Thymus (tissue), 11 donors: ENCODE measurements around the gene MANBA. TPM values are rescaled to one million over a fixed set of nuclear protein-coding genes. Genes with fewer than 3 reads are reported as not detected.
"Not testable (repeated sequence)": the region's sequence is repeated elsewhere in the genome, so short reads cannot be mapped to it uniquely, and the experiment has no call there.

ENCODE experiments used
- DNase-seq, 9 donors: peaks; one replicate each; pipeline ENCODE4 v3.0.0-alpha.2; 2013; ENCODE audit warnings: low spot score in 9 of 9, low read depth in 6 of 9, missing footprints in 1 of 9
- H3K27ac ChIP-seq, 2 donors: one replicate each; pipeline ENCODE4 v1.5.1; 2013; ENCODE audit warnings: control low read depth in 1 of 2, low read depth in 1 of 2, low read length in 1 of 2, mild to moderate bottlenecking in 1 of 2, moderate library complexity in 1 of 2
- H3K27me3 ChIP-seq, 2 donors: one replicate each; pipeline ENCODE4 v1.5.1; 2013; ENCODE audit warnings: low read length in 1 of 2; ENCODE audit not compliant: control insufficient read depth in 2 of 2, insufficient read depth in 1 of 2
- H3K36me3 ChIP-seq, 2 donors: one replicate each; pipeline ENCODE4 v1.5.1; 2013; ENCODE audit warnings: low read length in 1 of 2, mild to moderate bottlenecking in 1 of 2, moderate library complexity in 1 of 2; ENCODE audit not compliant: control insufficient read depth in 2 of 2, insufficient read depth in 2 of 2
- H3K4me1 ChIP-seq, 2 donors: one replicate each; pipeline ENCODE4 v1.5.1; 2013; ENCODE audit warnings: low read length in 2 of 2; ENCODE audit not compliant: control insufficient read depth in 2 of 2, insufficient read depth in 2 of 2
- H3K4me3 ChIP-seq, 2 donors: one replicate each; pipeline ENCODE4 v1.5.1; 2013; ENCODE audit warnings: low read length in 2 of 2, control low read depth in 1 of 2, mild to moderate bottlenecking in 1 of 2
- H3K9me3 ChIP-seq, 2 donors: one replicate each; pipeline ENCODE4 v1.5.1; 2013; ENCODE audit warnings: low read length in 1 of 2, mild to moderate bottlenecking in 1 of 2; ENCODE audit not compliant: control insufficient read depth in 2 of 2, insufficient read depth in 1 of 2
- WGBS: extraction: QIAGEN DNeasy Blood & Tissue Kit; methylation state at CpG from one replicate; pipeline ENCODE4 v1.1.7; 2013; 5-methylcytosine and 5-hydroxymethylcytosine counted together
- polyA plus RNA-seq: library from polyadenylated mRNA; stranded (reverse); fragments of 200-250 nt; gene quantifications from one replicate; pipeline ENCODE4 v1.2.3, GENCODE V29; 2013
- total RNA-seq: library from RNA; stranded (reverse); fragments of 120-200 nt; gene quantifications from one replicate; pipeline ENCODE4 v1.2.4, GENCODE V29; 2013
- donor health status: healthy.

Gene MANBA
- total and polyA plus RNA-seq, 2 donors: 19.0 to 19.7 TPM

DNA sequence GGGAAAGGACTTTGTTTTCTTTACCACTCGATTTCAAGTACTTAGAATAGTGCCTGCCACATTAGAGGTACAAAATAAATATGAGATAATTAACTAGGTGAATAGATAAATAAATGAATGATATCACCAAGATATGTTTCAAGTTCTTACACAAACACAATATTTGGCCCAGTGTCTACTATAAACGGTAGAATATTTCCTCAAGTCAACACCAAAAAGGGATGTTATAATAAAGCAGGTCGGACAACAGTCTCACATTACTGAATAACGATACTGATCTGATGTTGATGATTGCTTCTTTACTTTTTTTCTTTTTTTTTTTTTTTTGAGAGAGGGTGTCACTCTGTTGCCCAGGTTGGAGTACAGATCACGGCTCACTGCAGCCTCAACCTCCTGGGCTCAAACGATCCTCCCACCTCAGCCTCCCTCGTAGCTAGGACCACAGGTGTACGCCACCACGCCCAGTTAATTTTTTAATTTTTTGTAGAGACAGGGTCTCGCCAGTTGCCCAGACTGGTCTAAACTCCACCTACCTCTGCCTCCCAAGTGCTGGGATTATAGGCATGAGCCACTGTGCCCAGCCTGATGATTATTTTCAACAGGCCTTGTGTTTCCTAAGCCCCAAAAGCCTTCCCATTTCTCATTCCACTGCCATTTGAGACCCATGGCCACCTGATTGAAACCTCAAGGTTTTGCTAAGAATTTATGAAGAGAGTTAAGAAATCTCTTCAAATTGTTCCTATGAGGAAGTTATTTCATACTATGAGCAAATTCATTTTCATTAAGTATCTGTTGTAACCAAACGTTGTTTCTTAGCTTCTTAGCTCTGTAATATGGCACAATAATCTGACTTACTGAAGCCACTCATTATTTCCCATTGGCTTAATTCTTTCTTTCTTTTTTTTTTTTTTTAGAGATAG is 2.3 kb downstream of the MANBA start:
- no peak overlapping the region for H3K27ac ChIP-seq
- no peaks in the 10 kb centered on the region for H3K9me3 ChIP-seq
- H3K27me3 ChIP-seq: peaks cover 0 to 3% of the 10 kb centered on the region in 2 donors
- DNase-seq: no peak
- H3K4me3 ChIP-seq: no peak overlapping the region
- 95% methylated on average over 11 of the region's 11 CpGs for WGBS
- no peaks in the 10 kb centered on the region for H3K36me3 ChIP-seq
- H3K4me1 ChIP-seq: peaks cover 4 to 11% of the 10 kb centered on the region in 2 donors

DNA sequence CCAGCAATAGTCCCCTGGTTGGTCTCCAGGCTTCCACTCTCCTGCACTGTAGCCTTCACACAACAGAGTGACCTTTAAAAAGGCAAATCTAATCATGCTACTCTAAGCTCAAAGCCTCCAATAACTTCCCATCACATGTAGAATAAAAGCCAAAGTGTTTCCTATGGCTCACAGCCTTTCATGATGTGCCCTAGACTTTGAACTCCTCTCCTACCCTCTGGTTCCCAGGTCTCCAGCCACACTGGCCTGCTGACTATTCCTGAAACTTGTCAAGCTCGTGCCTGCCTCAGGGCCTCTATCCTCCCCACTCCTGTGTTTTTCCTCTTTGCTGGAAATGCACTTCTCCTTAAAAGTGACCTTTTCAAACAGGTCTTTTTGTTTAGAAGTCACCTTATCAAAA is 3.1 kb downstream of the MANBA start:
- no peak for DNase-seq
- no peak overlapping the region for H3K4me3 ChIP-seq
- peaks cover 4 to 11% of the 10 kb centered on the region in 2 donors for H3K4me1 ChIP-seq
- peaks cover 0 to 3% of the 10 kb centered on the region in 2 donors for H3K27me3 ChIP-seq
- H3K36me3 ChIP-seq: no peaks in the 10 kb centered on the region
- WGBS: 92% methylated on average over 1 of the region's 1 CpG
- no peak overlapping the region for H3K27ac ChIP-seq
- H3K9me3 ChIP-seq: no peaks in the 10 kb centered on the region

DNA sequence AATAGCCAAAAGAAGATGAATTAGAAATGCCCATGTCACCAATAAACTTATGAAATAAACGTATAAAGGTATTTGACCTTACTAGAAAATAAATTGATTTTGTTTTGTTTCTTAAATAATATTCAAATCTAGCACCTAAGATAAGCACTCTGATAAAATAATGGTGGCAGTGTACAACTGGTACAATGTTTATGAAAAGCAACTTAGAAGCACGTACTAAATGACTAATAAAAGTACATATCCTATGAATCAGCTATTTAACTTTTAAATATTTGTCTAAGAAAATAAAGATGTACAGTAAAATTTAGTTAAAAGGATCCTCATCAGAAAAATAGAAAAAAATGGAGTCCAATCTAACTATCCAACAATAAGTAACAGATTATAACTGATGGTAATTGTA is 6.7 kb downstream of the MANBA start:
- DNase-seq: no peak
- WGBS: 98% methylated on average over 2 of the region's 2 CpGs
- H3K27ac ChIP-seq: no peak overlapping the region
- H3K27me3 ChIP-seq: no peaks in the 10 kb centered on the region
- H3K4me1 ChIP-seq: no peaks in the 10 kb centered on the region
- no peaks in the 10 kb centered on the region for H3K9me3 ChIP-seq
- H3K36me3 ChIP-seq: peaks cover 0 to 4% of the 10 kb centered on the region in 2 donors
- no peak overlapping the region for H3K4me3 ChIP-seq

- Histone ChIP-seq H3K27ac (no peak overlapping the region), H3K9me3 (no peaks in the 10 kb centered on the region)
Observed at GRCh38 chr4:102751941-102752340, 8.8 kb downstream of the MANBA start.

DNA sequence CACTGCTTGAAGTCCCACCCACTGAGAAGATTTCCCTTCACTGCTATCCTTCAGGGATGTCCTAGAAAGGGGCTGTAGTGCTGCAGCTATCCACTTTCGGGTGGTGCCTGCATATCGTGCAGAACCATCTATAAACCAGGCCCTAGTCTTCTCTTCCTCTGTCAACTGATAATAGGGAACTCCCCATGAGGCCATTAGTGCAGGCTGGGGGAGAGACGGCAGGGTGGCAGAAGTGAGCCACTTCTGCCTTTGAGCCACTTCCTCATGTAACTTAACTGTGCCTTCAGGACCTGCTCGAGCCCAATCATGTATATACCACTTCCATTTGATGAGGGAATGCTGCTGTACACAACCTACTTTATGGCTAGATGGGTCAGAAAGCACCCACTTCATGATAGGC is 17.4 kb downstream of the MANBA start:
- not testable (repeated sequence) for H3K4me1 ChIP-seq, H3K27ac ChIP-seq, H3K9me3 ChIP-seq, H3K27me3 ChIP-seq, DNase-seq, H3K36me3 ChIP-seq, H3K4me3 ChIP-seq
- WGBS: 40% methylated on average over 4 of the region's 4 CpGs

More at GRCh38 chr4:102751941-102752340, 8.8 kb downstream of the MANBA start:
- Histone ChIP-seq H3K36me3 (peaks cover 0 to 4% of the 10 kb centered on the region in 2 donors), H3K4me1 (no peaks in the 10 kb centered on the region), H3K4me3 (no peak overlapping the region), H3K27me3 (no peaks in the 10 kb centered on the region)
- no peak for DNase-seq
- 94% methylated on average over 4 of the region's 4 CpGs for WGBS

DNA sequence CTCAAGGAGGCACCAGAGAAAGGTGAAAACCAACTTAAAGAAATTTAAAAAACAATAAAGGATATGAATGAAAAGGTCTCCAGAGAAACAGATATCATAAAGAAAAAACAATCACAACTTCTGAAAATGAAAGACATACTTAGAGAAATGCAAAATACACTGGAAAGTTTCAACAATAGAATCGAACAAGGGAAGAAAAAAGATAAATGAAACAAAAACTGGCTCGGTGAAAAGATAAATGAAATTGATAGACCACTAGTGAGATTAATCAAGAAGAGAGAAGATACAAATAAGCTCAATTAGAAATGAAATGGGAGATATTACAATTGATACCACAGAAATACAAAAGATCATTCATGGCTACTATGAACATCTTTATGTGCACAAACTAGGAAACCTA is 22.0 kb downstream of the MANBA start:
- 97% methylated on average over 2 of the region's 2 CpGs for WGBS
- not testable (repeated sequence) for H3K9me3 ChIP-seq, H3K4me3 ChIP-seq, H3K27ac ChIP-seq, H3K27me3 ChIP-seq, H3K36me3 ChIP-seq, DNase-seq
- peaks cover 3 to 12% of the 10 kb centered on the region in 2 donors for H3K4me1 ChIP-seq

DNA sequence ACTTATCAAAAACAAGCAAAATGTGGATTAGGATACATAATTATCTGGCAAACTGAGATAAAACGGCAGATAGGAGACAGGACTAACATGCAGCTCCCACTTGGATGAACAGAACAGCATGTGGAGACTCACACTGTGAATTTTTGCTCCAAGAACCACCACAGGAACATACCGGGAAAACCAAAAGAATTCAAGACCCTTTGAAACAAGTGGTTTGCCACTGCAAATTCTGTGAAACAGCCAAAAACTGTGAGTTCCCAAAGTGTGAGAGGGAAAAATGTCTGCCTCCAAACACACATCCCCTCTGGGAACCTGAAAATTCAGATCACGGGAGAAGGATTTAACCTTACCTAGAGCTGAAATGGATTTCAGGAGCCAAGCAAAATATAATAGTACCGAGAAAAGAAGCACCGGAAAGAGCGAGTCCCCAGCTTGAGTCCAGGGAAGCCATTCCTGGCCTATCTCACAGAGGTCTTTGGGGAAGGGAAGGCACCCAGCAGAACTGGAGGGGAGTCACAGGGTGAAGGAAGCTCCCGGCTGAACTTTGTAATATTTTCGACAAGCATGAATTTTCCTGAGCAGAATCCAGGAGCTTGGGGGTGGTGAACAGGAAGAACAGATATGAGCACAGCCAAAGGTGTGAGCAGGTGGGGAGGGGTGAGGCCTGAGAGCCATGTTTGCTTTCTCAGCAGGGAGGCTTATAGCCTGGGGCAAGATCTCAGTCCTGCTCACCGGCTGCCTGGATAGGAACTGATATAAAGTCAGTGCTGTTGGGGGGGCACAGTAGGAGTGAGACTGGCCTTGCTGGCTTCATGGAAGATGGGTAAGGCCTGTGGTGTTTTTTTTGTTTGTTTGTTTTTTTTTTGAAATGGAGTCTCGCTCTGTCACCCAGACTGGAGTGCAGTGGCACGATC is 23.9 kb downstream of the MANBA start:
- H3K27me3 ChIP-seq: no peaks in the 10 kb centered on the region
- H3K4me3 ChIP-seq: no peak overlapping the region
- H3K36me3 ChIP-seq: no peaks in the 10 kb centered on the region
- H3K4me1 ChIP-seq: peaks cover 3 to 12% of the 10 kb centered on the region in 2 donors
- H3K9me3 ChIP-seq: no peaks in the 10 kb centered on the region
- 97% methylated on average over 11 of the region's 11 CpGs for WGBS
- DNase-seq: no peak
- no peak overlapping the region for H3K27ac ChIP-seq

- WGBS: 97% methylated on average over 1 of the region's 1 CpG
- peaks cover 3 to 12% of the 10 kb centered on the region in 2 donors for H3K4me1 ChIP-seq
- no peak overlapping the region for H3K27ac ChIP-seq
- H3K27me3 ChIP-seq: no peaks in the 10 kb centered on the region
- H3K9me3 ChIP-seq: peaks cover 1 to 11% of the 10 kb centered on the region in 2 donors
- H3K4me3 ChIP-seq: no peak overlapping the region
- H3K36me3 ChIP-seq: no peaks in the 10 kb centered on the region
- DNase-seq: no peak
Observed at GRCh38 chr4:102735582-102735981, 25.2 kb downstream of the MANBA start.
